NOMO-1 (cell line): ENCODE data around the gene SREBF1.

Experiments used
- DNase-seq, 2 experiments: peaks; one replicate each; lab custom pipeline; 2025; ENCODE audit not compliant: unreplicated experiment in 2 of 2; lab: John Stamatoyannopoulos, UW

SREBF1 gene

DNA sequence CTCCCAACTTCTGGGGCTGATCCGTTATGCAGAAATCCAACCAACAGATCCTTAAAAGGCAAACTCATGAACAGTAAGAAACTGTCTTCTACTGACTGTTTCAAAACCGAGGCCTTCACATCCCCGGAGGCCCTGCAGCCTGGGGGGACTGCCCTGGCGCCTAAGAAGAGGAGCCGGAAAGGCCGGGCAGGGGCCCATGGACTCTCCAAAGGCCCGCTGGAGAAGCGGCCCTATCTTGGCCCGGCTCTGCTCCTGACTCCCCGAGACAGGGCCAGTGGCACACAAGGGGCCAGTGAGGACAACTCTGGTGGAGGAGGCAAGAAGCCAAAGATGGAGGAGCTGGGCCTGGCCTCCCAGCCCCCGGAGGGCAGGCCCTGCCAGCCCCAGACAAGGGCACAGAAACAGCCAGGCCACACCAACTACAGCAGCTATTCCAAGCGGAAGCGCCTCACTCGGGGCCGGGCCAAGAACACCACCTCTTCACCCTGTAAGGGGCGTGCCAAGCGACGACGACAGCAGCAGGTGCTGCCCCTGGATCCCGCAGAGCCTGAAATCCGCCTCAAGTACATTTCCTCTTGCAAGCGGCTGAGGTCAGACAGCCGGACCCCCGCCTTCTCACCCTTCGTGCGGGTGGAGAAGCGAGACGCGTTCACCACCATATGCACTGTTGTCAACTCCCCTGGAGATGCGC is 39.5 kb downstream of the SREBF1 start:
- DNase-seq: no peak

DNA sequence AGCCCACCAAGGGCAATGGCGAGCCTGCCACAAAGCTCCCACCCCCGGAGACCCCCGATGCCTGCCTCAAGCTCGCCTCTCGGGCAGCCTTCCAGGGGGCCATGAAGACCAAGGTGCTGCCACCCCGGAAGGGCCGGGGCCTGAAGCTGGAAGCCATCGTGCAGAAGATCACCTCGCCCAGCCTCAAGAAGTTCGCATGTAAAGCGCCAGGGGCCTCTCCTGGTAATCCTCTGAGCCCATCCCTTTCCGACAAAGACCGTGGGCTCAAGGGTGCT is 40.1 kb downstream of the SREBF1 start:
- DNase-seq: no peak

DNA sequence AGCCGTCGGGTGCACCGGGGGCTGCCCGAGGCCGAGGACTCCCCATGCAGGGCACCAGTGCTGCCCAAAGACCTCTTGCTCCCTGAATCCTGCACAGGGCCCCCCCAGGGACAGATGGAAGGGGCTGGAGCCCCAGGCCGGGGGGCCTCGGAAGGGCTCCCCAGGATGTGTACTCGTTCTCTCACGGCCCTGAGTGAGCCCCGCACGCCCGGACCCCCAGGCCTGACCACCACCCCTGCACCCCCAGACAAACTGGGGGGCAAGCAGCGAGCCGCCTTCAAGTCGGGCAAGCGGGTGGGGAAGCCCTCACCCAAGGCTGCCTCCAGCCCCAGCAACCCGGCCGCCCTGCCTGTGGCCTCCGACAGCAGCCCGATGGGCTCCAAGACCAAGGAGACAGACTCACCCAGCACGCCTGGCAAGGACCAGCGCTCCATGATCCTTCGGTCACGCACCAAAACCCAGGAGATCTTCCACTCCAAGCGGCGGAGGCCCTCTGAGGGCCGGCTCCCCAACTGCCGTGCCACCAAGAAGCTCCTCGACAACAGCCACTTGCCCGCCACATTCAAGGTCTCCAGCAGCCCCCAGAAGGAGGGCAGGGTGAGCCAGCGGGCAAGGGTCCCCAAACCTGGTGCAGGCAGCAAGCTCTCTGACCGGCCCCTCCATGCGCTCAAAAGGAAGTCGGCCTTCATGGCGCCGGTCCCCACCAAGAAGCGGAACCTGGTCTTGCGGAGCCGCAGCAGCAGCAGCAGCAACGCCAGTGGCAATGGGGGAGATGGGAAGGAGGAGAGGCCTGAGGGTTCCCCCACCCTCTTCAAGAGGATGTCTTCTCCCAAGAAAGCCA is 40.6 kb downstream of the SREBF1 start:
- DNase-seq: no peak

DNA sequence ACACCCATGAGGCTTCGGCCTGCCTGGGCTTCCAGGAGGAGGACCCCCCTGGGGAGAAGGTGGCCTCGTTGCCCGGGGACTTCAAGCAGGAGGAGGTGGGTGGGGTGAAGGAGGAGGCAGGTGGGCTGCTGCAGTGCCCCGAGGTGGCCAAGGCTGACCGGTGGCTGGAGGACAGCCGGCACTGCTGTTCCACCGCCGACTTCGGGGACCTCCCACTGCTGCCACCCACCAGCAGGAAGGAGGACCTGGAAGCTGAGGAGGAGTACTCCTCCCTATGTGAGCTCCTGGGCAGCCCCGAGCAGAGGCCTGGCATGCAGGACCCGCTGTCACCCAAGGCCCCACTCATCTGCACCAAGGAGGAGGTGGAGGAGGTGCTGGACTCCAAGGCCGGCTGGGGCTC is 41.5 kb downstream of the SREBF1 start:
- DNase-seq: no peak

DNA sequence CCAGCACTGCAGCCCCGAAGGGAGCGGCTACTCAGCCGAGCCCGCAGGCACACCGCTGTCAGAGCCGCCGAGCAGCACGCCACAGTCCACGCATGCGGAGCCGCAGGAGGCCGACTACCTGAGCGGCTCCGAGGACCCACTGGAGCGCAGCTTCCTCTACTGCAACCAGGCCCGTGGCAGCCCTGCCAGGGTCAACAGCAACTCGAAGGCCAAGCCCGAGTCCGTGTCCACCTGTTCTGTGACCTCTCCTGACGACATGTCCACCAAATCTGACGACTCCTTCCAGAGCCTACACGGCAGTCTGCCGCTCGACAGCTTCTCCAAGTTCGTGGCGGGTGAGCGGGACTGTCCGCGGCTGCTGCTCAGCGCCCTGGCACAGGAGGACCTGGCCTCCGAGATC is 42.4 kb downstream of the SREBF1 start:
- DNase-seq: no peak

DNA sequence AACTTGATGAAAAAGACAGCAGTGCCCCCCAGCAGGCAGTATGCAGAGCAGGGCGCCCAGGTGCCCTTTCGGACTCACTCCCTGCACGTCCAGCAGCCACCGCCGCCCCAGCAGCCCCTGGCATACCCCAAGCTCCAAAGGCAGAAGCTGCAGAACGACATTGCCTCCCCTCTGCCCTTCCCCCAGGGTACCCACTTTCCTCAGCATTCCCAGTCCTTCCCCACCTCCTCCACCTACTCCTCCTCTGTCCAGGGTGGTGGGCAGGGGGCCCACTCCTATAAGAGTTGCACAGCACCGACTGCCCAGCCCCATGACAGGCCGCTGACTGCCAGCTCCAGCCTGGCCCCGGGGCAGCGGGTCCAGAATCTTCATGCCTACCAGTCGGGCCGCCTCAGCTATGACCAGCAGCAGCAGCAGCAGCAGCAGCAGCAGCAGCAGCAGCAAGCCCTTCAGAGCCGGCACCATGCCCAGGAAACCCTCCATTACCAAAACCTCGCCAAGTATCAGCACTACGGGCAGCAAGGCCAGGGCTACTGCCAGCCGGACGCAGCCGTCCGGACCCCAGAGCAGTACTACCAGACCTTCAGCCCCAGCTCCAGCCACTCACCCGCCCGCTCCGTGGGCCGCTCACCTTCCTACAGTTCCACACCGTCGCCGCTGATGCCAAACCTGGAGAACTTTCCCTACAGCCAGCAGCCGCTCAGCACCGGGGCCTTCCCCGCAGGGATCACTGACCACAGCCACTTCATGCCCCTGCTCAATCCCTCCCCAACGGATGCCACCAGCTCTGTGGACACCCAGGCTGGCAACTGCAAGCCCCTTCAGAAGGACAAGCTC is 43.2 kb downstream of the SREBF1 start:
- DNase-seq: no peak

DNA sequence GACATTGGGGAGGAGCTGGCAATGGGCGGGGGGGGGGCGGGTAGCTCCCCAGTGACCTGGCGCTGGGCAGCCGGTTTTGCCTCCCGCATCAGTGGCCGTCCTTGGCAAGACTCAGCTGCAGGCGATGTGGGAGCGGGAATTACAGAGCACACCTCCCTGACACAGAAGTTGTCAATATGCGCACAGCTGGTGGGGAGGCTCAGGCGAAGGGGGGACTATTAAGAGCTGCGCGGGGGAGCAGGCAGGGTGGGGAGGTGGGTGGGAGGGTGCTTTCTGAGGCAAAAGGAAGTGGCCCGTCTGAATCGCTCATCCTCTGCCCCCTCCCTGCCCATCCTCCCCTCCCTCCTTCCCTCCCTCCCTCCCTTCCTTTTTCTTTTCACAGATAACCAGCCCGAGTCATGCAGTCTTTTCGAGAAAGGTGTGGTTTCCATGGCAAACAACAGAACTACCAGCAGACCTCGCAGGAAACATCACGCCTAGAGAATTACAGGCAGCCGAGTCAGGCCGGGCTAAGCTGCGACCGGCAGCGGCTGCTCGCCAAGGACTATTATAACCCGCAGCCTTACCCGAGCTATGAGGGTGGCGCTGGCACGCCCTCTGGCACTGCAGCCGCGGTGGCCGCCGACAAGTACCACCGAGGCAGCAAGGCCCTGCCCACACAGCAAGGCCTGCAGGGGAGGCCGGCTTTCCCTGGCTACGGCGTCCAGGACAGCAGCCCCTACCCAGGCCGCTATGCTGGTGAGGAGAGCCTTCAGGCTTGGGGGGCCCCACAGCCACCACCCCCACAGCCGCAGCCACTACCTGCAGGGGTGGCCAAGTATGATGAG is 44.0 kb downstream of the SREBF1 start:
- DNase-seq: no peak

DNA sequence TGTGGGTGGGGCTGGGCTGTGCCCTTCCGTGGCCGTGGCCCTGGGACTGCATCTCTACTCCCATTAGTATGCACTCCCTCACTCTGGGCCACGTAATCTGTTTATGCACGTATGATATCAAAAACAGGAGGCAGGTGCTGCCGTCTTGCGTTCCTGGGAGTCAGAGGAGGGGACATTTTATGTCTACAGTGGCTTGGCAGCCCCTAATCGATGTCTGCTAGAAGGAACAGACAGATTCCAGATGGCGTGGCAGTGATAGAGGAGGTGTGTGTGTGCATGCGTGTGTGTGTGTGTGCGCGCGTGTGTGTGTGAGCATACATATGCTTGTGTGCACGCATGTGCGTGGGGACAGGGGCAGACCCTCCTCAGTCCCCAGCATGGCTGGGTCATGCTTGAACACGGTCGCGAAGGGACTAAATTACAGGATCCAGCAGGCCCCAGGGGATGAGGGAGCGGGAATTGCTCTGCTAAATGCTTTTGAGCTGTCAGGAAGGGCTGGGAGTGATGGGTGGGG is 44.7 kb downstream of the SREBF1 start:
- no peak for DNase-seq

DNA sequence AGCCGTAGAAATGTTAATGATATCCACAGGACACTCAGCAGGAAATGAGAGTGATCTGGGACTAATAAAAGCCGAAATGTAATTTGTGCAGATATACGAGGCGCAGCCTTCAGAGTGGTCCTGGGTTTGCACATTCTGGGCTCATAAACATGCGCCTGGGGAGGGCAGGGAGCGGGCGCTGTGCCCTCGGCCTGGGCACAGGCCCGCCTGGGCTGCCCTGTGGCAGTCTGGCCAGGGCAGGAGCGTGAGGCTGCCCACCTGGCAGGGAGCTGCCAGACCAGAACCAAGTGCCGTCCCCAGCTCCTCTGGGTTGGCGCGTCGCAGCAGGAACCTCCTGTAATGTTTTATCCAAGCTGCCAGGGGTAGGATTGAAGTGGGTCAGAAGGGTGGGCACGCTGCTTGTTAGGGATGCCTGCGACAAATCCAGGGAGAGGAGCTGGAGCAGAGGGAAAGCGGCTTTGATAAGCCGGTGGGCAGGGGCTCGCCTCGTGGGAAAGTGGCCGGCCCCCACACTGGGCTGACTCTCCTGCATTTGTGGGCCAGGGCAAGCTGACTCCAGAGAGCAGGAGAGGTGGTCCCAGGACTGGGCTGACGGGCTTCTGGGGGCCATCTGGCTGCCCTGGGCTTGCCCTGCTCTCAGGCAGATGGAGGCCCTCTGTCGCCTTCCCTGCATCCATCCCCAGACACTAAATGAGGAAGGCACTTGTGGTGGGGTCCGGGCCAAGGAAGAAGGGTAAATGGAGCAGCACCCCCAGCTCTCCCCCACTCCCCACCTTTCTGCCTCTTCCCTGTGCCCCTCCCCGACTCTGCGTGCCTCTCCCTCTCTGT is 45.9 kb downstream of the SREBF1 start:
- DNase-seq: no peak

DNA sequence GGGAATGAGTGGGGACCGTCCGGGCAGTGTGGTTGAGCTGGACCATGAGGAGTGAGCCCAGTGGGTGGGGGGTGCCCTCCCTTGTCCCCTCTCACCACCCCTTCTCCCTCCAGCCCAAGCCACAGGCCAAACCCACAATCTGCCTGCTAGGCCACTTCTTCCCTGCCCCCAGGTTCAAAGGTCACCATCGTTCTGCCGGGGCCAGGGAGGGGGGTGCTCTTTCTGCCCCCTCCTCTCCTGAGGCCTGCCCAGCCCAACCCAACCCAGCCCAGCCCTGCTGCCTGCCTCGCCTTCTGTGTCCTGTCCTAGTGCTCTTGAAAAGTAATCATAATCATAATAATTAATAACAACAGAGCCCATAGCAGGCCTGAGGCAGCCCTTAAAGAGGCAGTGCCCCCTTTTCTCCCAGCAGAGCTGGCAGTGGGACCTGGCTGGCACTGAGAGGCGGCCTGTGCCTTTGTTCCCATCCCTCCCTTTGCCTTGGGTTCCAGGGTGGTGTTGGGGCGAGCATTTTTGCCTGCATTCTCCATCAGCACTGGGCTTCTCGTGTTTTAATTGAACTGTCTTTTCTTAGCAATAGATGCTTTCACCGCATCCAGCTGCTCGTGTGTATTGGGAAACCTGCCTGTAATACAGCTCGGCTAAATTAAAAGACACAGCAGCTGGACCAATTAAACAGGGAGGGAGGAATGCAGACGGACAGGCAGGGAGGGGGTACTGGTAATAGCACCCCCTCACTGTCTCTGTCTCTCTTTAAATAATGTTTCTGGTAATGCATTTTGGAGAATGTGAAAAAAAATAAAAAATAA is 46.8 kb downstream of the SREBF1 start:
- no peak for DNase-seq

DNA sequence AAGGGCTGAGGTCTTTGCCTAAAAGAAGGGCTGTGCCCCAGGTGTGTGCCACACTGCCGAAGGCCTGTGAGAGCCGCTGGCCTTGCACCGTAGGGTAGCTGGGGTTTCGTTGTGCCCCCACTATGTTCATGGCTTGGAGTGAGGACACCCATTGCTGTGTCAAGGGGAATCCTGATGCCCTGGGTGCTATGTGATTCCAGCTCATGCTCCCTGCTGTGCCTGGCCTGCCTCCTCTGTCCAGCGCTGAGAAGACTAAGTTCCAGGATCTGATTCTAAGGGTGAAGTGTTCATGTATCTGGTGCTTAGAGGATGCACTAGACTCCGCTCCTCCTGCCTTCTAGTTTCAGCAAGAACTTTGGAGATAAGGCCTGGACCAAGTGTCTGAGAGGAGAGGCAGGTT is 47.4 kb downstream of the SREBF1 start:
- DNase-seq: no peak

DNA sequence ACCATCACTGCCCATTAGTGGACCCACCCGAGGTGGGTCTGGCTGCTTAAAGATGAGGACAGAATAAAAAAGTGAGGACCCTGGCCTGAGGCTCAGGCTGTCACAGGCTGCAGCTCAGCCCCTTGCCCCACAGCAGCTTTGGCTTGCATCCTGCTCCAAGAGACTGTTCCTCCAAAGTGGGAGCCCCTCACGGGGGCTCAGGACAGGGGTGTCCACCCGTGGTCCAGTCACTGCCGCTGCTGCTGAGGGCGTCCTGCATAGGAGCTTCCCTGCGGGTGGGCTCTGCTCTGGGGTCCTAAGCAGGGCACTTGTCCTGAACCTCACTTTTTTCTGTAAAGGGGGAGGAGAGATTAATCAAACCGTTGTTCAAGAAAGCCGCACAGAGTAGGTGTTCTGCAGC is 47.8 kb downstream of the SREBF1 start:
- no peak for DNase-seq

DNA sequence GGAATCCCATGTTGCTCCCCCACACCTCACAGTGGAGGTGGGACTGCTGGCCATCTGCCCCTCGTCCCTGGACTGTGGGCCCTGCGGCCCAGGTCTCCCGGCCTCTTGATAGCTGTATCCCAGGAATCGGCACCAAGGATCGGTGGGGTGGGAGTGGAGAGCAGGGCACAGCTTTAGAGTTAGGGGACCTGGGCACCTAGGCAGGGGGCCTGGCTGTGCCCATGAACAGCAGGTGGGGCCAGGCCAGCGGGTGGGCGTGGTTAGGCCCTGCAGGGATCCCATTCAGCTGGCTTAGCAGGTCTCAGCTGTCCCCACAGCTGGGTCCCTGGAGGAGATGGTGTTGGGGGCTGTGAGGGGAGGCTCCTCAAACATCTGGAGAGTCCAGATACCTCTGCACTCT is 49.2 kb downstream of the SREBF1 start:
- no peak for DNase-seq

DNA sequence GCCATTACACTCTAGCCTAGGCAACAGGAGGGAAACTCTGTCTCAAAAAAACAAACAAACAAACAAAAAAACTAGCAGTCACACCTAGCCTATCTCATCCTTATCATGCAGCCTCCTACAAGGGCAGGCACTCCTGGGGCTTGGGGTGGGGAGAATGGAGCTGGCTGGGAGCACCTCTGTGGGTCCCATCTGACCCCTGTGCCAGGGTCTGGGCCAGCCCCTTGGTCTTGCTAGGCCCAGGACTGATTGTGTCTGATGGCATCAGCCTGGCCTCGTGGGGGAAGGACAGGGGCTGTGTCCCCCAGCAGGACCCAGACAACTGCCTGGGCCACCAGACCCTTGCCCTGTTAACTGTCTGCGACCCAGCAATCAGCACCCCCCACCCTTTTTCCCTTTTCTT is 49.8 kb downstream of the SREBF1 start:
- DNase-seq: no peak

DNA sequence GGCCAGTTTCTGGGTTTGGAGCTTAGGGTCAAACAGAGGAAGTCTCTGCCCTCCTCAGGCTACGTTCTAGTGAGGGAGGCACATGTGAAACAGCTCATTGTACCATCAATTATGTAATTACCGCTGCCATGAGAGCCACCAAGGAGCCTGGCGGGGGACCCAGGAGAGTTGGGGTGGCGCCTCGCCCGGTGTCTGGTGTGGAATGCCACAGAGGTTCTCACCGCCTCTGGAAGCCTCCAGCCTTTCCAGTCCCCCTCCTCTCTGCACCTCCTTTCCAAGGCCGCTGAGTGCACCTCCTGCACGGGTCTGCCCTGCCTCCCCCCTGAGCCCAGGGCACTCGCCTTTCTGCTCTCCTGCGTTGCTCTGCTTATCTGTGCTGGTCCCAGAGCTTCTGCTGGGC is 51.4 kb downstream of the SREBF1 start:
- no peak for DNase-seq

DNA sequence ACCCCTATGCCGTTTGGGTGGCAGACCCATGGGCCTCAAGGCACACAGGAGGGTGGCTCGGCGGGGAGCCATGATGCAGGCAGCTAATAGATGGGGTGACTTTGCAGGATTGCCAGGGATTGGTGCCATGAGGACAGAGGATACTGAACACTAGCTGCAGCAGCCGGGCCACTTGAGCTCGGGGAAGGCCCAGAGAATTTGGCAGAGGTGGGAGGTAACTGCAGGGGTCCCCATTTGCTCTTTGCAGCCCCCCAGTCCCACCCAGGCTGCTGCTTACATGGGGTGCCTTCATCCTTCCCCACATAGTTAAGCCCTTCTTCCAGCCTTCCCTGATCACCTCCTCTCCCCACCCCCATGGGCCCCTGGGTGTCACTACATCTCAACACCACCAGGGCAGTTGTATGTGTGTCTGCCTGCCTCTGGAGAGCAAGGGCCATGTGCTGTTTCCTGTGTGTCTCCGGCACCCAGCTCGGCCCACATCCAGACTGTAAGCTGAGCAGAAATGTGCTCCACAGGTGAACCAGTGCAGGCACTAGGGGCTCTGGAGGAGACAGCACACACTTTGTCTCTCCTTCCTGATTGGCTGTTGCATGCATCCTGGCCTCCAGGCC is 52.0 kb downstream of the SREBF1 start:
- no peak for DNase-seq

DNA sequence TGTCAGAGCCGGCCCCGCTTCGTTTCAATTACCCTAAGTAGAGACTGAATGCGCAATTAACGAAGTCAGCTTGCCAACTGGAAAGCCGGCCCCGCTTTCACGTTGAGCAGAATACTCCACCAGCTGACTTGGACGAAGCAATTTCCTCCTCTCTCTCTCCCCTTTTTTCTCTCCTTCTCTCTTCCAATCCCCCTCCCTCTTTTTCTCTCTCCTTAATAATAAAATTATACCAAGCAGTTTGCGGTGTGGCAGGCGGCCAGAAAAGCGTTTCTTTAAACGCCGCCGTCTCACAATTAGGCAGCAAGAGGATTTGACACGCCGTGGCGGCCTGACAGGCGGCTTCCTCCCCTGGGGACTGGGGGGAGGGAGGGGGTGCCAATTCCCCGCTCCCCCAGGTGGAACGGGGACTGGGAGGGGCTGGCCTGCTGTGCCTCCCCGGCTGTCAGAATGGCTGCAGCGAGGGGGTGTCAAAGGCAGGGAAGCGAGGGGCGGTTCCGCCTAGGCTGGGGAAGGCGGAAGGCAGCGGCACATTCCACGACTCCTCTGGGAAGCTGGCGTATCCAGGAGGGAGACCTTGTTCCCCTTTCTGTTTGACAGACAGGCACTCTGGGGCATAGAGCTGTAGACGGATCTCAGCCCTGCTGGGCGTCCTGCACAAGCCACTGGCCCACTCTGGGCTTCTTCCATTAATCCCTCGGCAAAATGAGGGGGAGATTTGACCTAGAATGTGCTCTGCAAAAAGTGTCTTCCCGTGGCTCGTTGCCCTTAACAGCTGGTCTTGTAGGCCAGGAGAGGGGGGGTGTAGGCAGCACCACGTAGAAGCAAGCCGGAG is 52.7 kb downstream of the SREBF1 start:
- DNase-seq: no peak
